HEK293T (cell line): Measurements from ENCODE around the gene OPCML.

Experiments used
- ELF4 ChIP-seq: fragments of 450-650 bp; IDR thresholded peaks from 2 replicates; pipeline ENCODE4 v1.6.1; 2017; ENCODE audit warnings: antibody characterized with exemption
- FOXA1 ChIP-seq: fragments of 450-650 bp; IDR thresholded peaks from 2 replicates; pipeline ENCODE4 v1.6.1; 2016; ENCODE audit warnings: mild to moderate bottlenecking
- FOXM1 ChIP-seq: fragments of 450-650 bp; IDR thresholded peaks from 2 replicates; pipeline ENCODE4 v1.6.1; 2017; ENCODE audit warnings: mild to moderate bottlenecking, borderline replicate concordance
- NFRKB ChIP-seq: fragments of 450-650 bp; IDR thresholded peaks from 2 replicates; pipeline ENCODE4 v1.6.1; 2016; ENCODE audit warnings: mild to moderate bottlenecking, moderate library complexity
- SP1 ChIP-seq: fragments of 450-650 bp; IDR thresholded peaks from 2 replicates; pipeline ENCODE4 v1.6.1; 2017
- ZNF384 ChIP-seq: fragments of 450-650 bp; IDR thresholded peaks from 2 replicates; pipeline ENCODE4 v1.6.1; 2016

DNA sequence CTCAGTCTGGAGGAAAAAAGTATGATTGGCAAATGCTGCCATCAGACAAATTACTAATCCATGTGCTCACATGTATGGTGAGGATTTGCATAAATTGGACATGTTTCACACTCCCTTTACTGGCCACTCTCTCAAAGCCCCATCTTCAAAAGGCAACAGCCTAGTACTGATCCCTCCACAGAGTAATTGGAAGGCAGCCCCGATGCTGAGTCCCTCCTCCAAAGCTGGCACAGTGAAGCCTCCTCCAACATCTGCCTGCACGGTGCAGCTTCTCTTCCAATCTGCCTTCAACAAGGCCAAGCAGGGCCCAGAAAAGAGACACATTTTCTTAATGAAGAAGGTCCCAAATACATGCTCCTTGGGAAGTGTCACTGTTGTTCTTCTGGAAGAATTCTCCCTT, 350.6 kb downstream of the OPCML start:
- no peak for TF ChIP-seq NFRKB
- no peak for TF ChIP-seq ELF4
- no peak for TF ChIP-seq FOXM1
- TF ChIP-seq SP1, result no peak
- no peak for TF ChIP-seq ZNF384
- no peak for TF ChIP-seq FOXA1
